Keratinocyte (primary cell): ENCODE results near the gene OGFRL1. TPM values are rescaled to one million over a fixed set of nuclear protein-coding genes. Genes with fewer than 3 reads are reported as not detected.

Experiments used
- DNase-seq: peaks from one replicate; pipeline ENCODE4 v3.0.0-alpha.2; 2011; ENCODE audit warnings: low read depth, missing footprints, low spot score
- FAIRE-seq: peaks from 2 replicates; lab custom pipeline; 2011; peaks lifted over from hg19 to GRCh38; lab: Jason Lieb, UNC
- H2AFZ ChIP-seq: 2 replicates; pipeline ENCODE4 v1.6.0; 2012; ENCODE audit warnings: low read length, control low read depth, inconsistent platforms; ENCODE audit not compliant: control insufficient read depth
- H3K27ac ChIP-seq: 2 replicates; pipeline ENCODE4 v1.5.1; 2011; ENCODE audit warnings: low read length; ENCODE audit not compliant: control insufficient read depth, insufficient read depth
- H3K27me3 ChIP-seq: 3 replicates; pipeline ENCODE4 v1.6.0; 2011; ENCODE audit warnings: low read length; ENCODE audit not compliant: control insufficient read depth, insufficient read depth; ENCODE audit errors: extremely low read depth
- H3K36me3 ChIP-seq, 2 experiments: 2 replicates in 1 of 2; 3 replicates in 1 of 2; pipeline ENCODE4 v1.5.1; 2011; ENCODE audit warnings: low read length in 2 of 2, mild to moderate bottlenecking in 1 of 2; ENCODE audit not compliant: control insufficient read depth in 2 of 2, insufficient read depth in 2 of 2; ENCODE audit errors: extremely low read depth in 1 of 2
- H3K4me1 ChIP-seq: 3 replicates; pipeline ENCODE4 v1.5.1; 2011; ENCODE audit warnings: low read length; ENCODE audit not compliant: control insufficient read depth, insufficient read depth; ENCODE audit errors: extremely low read depth
- H3K4me2 ChIP-seq: 3 replicates; pipeline ENCODE4 v1.6.0; 2011; ENCODE audit warnings: low read depth, low read length; ENCODE audit not compliant: control insufficient read depth, insufficient read depth; ENCODE audit errors: extremely low read depth
- H3K4me3 ChIP-seq, 3 experiments: fragments of 200-600 bp in 1 of 3; sonication (generic) in 1 of 3; 2 replicates in 2 of 3; 3 replicates in 1 of 3; pipeline ENCODE4 v1.5.1; 2011 to 2016; ENCODE audit warnings: low read length in 3 of 3, mild to moderate bottlenecking in 3 of 3, control low read depth in 2 of 3, inconsistent platforms in 1 of 3, low read depth in 1 of 3, mixed read lengths in 1 of 3, mixed run types in 1 of 3, moderate library complexity in 1 of 3; ENCODE audit not compliant: control insufficient read depth in 2 of 3, insufficient read depth in 2 of 3; ENCODE audit errors: extremely low read depth in 1 of 3
- H3K79me2 ChIP-seq: 2 replicates; pipeline ENCODE4 v1.6.0; 2012; ENCODE audit warnings: low read length; ENCODE audit not compliant: control insufficient read depth, insufficient read depth
- H3K9ac ChIP-seq: 3 replicates; pipeline ENCODE4 v1.6.0; 2011; ENCODE audit warnings: low read length; ENCODE audit not compliant: control insufficient read depth, insufficient read depth; ENCODE audit errors: extremely low read depth
- H3K9me1 ChIP-seq: 3 replicates; pipeline ENCODE4 v1.6.0; 2011; ENCODE audit warnings: low read length; ENCODE audit not compliant: control insufficient read depth, insufficient read depth; ENCODE audit errors: extremely low read depth
- H3K9me3 ChIP-seq: 2 replicates; pipeline ENCODE4 v1.5.1; 2012; ENCODE audit warnings: low read depth, low read length; ENCODE audit not compliant: control insufficient read depth
- H4K20me1 ChIP-seq: 3 replicates; pipeline ENCODE4 v1.6.0; 2011; ENCODE audit warnings: low read length; ENCODE audit not compliant: control insufficient read depth, insufficient read depth; ENCODE audit errors: extremely low read depth
- CTCF ChIP-seq, 3 experiments: IDR thresholded peaks in 1 of 3; conservative IDR thresholded peaks in 1 of 3; optimal IDR thresholded peaks in 1 of 3; 2 replicates in 2 of 3; 3 replicates in 1 of 3; pipeline versions ENCODE3 to v1.5.1; 2011; ENCODE audit warnings: low read length in 3 of 3, mild to moderate bottlenecking in 3 of 3, moderate library complexity in 2 of 3, control low read depth in 1 of 3, inconsistent platforms in 1 of 3; ENCODE audit not compliant: insufficient read depth in 2 of 3; ENCODE audit errors: extremely low read depth in 1 of 3
- EZH2 ChIP-seq: IDR thresholded peaks from one replicate; pipeline ENCODE4 v1.6.1; 2012; ENCODE audit warnings: inconsistent platforms, mild to moderate bottlenecking, low read length, moderate library complexity
- dilution Hi-C: fragments of 300-500 bp; cut with MboI; formaldehyde crosslinking; loops from one replicate; pipeline ENCODE4 v1.7.0; 2020; ENCODE audit warnings: low sequenced_read_pairs; ENCODE audit not compliant: extremely low pct_ligation_motif_present
- polyA plus RNA-seq, 5 experiments: library from polyadenylated mRNA; depleted of rRNA in 3 of 5; stranded (reverse) in 3 of 5; stranded (forward) in 1 of 5; unstranded in 1 of 5; fragments of >200 nt; gene quantifications; 1 replicate in 1 of 5; 2 replicates in 3 of 5; 3 replicates in 1 of 5; pipeline versions ENCODE4 v1.2.1 to v1.2.3, GENCODE V29; 2011 to 2012; ENCODE audit warnings: missing spikeins in 2 of 5, low read depth in 1 of 5, low replicate concordance in 1 of 5

The OGFRL1 gene
- polyA plus RNA-seq, 1 donor (not counting 4 experiments of a cell fraction or from before 2014, with no cell fraction given), result 9.3 TPM

DNA sequence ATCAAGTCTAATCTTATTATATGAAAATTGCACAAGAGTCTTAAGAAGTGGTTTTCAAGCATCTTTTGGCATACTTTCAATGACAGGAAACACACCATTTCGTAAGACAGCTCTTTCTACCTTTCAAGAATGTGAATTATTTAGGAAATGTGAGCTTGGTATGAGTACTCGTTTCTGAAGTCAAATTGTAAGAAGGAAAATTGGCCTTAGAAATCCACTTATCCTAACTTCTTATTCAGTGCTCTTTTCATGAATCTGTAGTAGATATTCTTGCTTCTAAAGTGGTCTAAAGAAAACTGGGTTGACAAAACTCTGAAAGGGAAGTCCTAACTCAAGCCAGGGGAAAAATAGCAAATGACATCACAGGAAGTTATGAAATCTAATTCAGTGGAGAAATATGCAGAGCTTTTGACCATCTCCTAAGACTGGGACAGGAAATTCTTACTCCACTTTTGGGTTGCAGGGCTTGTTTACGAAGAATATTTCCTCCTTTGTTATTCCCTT is 38.5 kb upstream of the OGFRL1 start:
- H3K4me1 ChIP-seq, result peaks cover 12% of the 10 kb centered on the region
- no peaks in the 10 kb centered on the region for H3K36me3 ChIP-seq
- H3K9ac ChIP-seq, result no peak overlapping the region
- dilution Hi-C loops, result no loop called here
- TF ChIP-seq EZH2 (no peak), CTCF (optimal IDR thresholded peaks at IDR 0.05 in 1 of 3, IDR thresholded peaks at IDR 0.05 in 1 of 3, conservative IDR thresholded peaks at IDR 0.05 in 1 of 3; ENCODE audit: extremely low read depth in 1 of 3, insufficient read depth in 2 of 3, low read length in 3 of 3) (no peak)
- peak overlapping the region; percentile 32 for H2AFZ ChIP-seq
- no peaks in the 10 kb centered on the region for H3K27me3 ChIP-seq
- H4K20me1 ChIP-seq, result no peaks in the 10 kb centered on the region
- no peaks in the 10 kb centered on the region for H3K9me1 ChIP-seq
- H3K4me3 ChIP-seq, result no peak overlapping the region
- FAIRE-seq (peak; percentile 69), DNase-seq (no peak)
- peak overlapping the region; percentile 36 for H3K4me2 ChIP-seq
- no peak overlapping the region for H3K27ac ChIP-seq
- no peaks in the 10 kb centered on the region for H3K79me2 ChIP-seq
- H3K9me3 ChIP-seq, result no peaks in the 10 kb centered on the region

GRCh38 chr6:71252410-71252809 is 36.2 kb upstream of the OGFRL1 start:
- no peaks in the 10 kb centered on the region for H3K9me1 ChIP-seq
- no peaks in the 10 kb centered on the region for H3K79me2 ChIP-seq
- no peak for DNase-seq
- H4K20me1 ChIP-seq, result no peaks in the 10 kb centered on the region
- TF ChIP-seq CTCF (optimal IDR thresholded peaks at IDR 0.05 in 1 of 3, IDR thresholded peaks at IDR 0.05 in 1 of 3, conservative IDR thresholded peaks at IDR 0.05 in 1 of 3; ENCODE audit: extremely low read depth in 1 of 3, insufficient read depth in 2 of 3, low read length in 3 of 3) (no peak), EZH2 (no peak)
- no peak overlapping the region for H3K4me3 ChIP-seq
- dilution Hi-C loops, result no loop called here
- no peaks in the 10 kb centered on the region for H3K27me3 ChIP-seq
- no peak for FAIRE-seq
- no peaks in the 10 kb centered on the region for H3K36me3 ChIP-seq
- no peak overlapping the region for H3K9ac ChIP-seq
- H3K4me1 ChIP-seq, result peaks cover 12% of the 10 kb centered on the region
- H2AFZ ChIP-seq, result no peak overlapping the region
- no peak overlapping the region for H3K4me2 ChIP-seq
- no peak overlapping the region for H3K27ac ChIP-seq
- H3K9me3 ChIP-seq, result no peaks in the 10 kb centered on the region
